ENCODE measurements around the gene RAB20.

Gene RAB20

DNA sequence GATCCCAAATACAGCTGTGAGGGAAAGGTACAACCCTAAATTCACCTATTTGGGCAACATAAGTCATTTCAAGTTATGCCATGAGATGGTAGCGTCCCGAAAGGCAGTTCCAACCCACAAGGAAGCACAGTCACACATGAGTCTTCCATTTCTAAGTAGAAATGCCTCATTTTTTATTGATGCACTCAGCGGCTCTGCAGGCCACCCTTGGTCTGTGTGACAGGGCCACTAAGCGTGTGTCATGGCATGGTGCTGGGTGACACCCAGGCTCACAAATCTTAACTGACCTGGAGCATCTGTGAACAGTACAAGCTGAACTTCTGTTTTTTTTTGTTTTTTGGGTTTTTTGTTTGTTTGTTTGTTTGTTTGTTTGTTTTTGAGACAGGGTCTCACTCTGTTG is 15.1 kb downstream of the RAB20 start:
- no peaks in the 10 kb centered on the region for H4K20me1 ChIP-seq (ENCODE audit: insufficient read depth, low read length, poor library complexity, severe bottlenecking)
- no peak overlapping the region for H3K4me3 ChIP-seq (ENCODE audit: low read length, poor library complexity, severe bottlenecking)
- no peak overlapping the region for H2AFZ ChIP-seq (ENCODE audit: low read length)
- no peak for TF ChIP-seq CTCF (conservative IDR thresholded peaks at IDR 0.05; ENCODE audit: low read length)
- no peak for TF ChIP-seq EZH2phosphoT487 (IDR thresholded peaks at IDR 0.05; ENCODE audit: borderline replicate concordance)
- H3K27me3 ChIP-seq (ENCODE audit: insufficient read depth, low read length, poor library complexity, severe bottlenecking), result no peaks in the 10 kb centered on the region
- H3K4me2 ChIP-seq (ENCODE audit: low read depth, low read length, poor library complexity, severe bottlenecking), result no peak overlapping the region
- no peaks in the 10 kb centered on the region for H3K9me2 ChIP-seq (replicated peaks; ENCODE audit: low read depth, low read length)
- H3K36me3 ChIP-seq (ENCODE audit: insufficient read depth, low read length), result peaks cover 17% of the 10 kb centered on the region; the same call in 1 of the 2 replicates
- H3K4me1 ChIP-seq (ENCODE audit: insufficient read depth, low read length, poor library complexity, severe bottlenecking), result no peaks in the 10 kb centered on the region
- peaks cover 76% of the 10 kb centered on the region; the same call in 1 of the 2 replicates for H3K79me2 ChIP-seq (ENCODE audit: insufficient read depth, low read length)
- H3K9me3 ChIP-seq (ENCODE audit: insufficient read depth, low read depth, low read length), result peaks cover 12% of the 10 kb centered on the region; the same call in 1 of the 2 replicates
- H3K9ac ChIP-seq (ENCODE audit: low read depth, low read length, poor library complexity, severe bottlenecking), result no peak overlapping the region
- no peaks in the 10 kb centered on the region for H3F3A ChIP-seq (ENCODE audit: low read depth)

DNA sequence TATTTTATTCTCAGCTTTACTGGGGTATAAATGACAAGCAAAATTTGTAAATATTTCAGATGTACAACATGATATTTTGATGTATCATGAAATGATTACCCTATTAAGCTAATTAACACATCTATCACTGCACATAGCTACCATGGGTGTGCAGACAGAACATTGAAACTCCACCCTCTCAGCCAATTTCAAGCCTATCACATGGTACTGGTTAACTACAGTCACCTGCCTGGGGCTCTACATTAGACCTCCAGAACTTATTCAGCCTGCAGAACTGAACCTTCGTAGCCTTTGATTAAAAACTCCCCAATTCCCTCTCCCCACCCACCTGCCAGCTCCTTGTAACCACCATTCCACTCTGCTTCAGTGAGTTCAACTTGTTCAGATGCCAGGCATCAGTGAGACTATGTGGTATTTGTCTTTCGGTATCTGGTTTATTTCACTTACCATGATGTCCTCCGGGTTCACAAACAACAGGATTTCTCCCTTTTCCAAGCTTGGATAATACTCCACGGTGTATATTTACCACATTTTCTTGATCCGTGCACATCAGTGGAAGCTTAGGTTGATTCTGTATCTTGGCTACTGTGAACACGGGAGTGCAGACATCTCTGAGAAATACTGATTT is 19.2 kb downstream of the RAB20 start:
- Histone ChIP-seq H3K4me1 (ENCODE audit: insufficient read depth, low read length, poor library complexity, severe bottlenecking) (no peaks in the 10 kb centered on the region), H3K4me2 (ENCODE audit: low read depth, low read length, poor library complexity, severe bottlenecking) (no peak overlapping the region), H3K27me3 (ENCODE audit: insufficient read depth, low read length, poor library complexity, severe bottlenecking) (no peaks in the 10 kb centered on the region), H3K9me2 (replicated peaks; ENCODE audit: low read depth, low read length) (no peaks in the 10 kb centered on the region), H3K9ac (ENCODE audit: low read depth, low read length, poor library complexity, severe bottlenecking) (no peak overlapping the region), H3K4me3 (ENCODE audit: low read length, poor library complexity, severe bottlenecking) (no peak overlapping the region), H2AFZ (ENCODE audit: low read length) (no peak overlapping the region), H4K20me1 (ENCODE audit: insufficient read depth, low read length, poor library complexity, severe bottlenecking) (no peaks in the 10 kb centered on the region), H3F3A (ENCODE audit: low read depth) (no peaks in the 10 kb centered on the region; the same call in 1 of the 2 replicates), H3K36me3 (ENCODE audit: insufficient read depth, low read length) (peaks cover 14% of the 10 kb centered on the region; the same call in 1 of the 2 replicates), H3K79me2 (ENCODE audit: insufficient read depth, low read length) (peaks cover 50% of the 10 kb centered on the region; the same call in 1 of the 2 replicates), H3K9me3 (ENCODE audit: insufficient read depth, low read depth, low read length) (peaks cover 12% of the 10 kb centered on the region; the same call in 1 of the 2 replicates)
- TF ChIP-seq EZH2phosphoT487 (IDR thresholded peaks at IDR 0.05; ENCODE audit: borderline replicate concordance) (no peak), CTCF (conservative IDR thresholded peaks at IDR 0.05; ENCODE audit: low read length) (no peak)

GRCh38 chr13:110541526-110541920 is 20.0 kb downstream of the RAB20 start:
- Histone ChIP-seq H3K9me2 (replicated peaks; ENCODE audit: low read depth, low read length) (no peaks in the 10 kb centered on the region), H3F3A (ENCODE audit: low read depth) (no peaks in the 10 kb centered on the region; the same call in 1 of the 2 replicates), H3K27me3 (ENCODE audit: insufficient read depth, low read length, poor library complexity, severe bottlenecking) (no peaks in the 10 kb centered on the region), H3K4me3 (ENCODE audit: low read length, poor library complexity, severe bottlenecking) (no peak overlapping the region), H4K20me1 (ENCODE audit: insufficient read depth, low read length, poor library complexity, severe bottlenecking) (no peaks in the 10 kb centered on the region), H3K4me1 (ENCODE audit: insufficient read depth, low read length, poor library complexity, severe bottlenecking) (no peaks in the 10 kb centered on the region), H3K36me3 (ENCODE audit: insufficient read depth, low read length) (peaks cover 8% of the 10 kb centered on the region; the same call in 1 of the 2 replicates), H3K79me2 (ENCODE audit: insufficient read depth, low read length) (peaks cover 50% of the 10 kb centered on the region; the same call in 1 of the 2 replicates), H3K4me2 (ENCODE audit: low read depth, low read length, poor library complexity, severe bottlenecking) (no peak overlapping the region), H3K9me3 (ENCODE audit: insufficient read depth, low read depth, low read length) (peaks cover 12% of the 10 kb centered on the region; the same call in 1 of the 2 replicates), H2AFZ (ENCODE audit: low read length) (no peak overlapping the region), H3K9ac (ENCODE audit: low read depth, low read length, poor library complexity, severe bottlenecking) (no peak overlapping the region)
- TF ChIP-seq CTCF (conservative IDR thresholded peaks at IDR 0.05; ENCODE audit: low read length) (no peak), EZH2phosphoT487 (IDR thresholded peaks at IDR 0.05; ENCODE audit: borderline replicate concordance) (no peak)
